OCI-LY7 (cell line): Measurements from ENCODE around the gene C1orf56.

Source experiments
- CTCF ChIP-seq: fragments of 200-600 bp; sonication (generic); conservative IDR thresholded peaks from 2 replicates; pipeline ENCODE4 v1.5.1; 2014; ENCODE audit warnings: mild to moderate bottlenecking, antibody characterized with exemption, low read length, moderate library complexity, mixed read lengths
- EZH2phosphoT487 ChIP-seq: fragments of 200-600 bp; sonication (generic); IDR thresholded peaks from 2 replicates; pipeline ENCODE4 v1.6.1; 2018; ENCODE audit warnings: low read depth, borderline replicate concordance, mild to moderate bottlenecking, mixed run types, antibody characterized with exemption, low read length, moderate library complexity, mixed read lengths

GRCh38 chr1:151043163-151043562, 4.4 kb upstream of the C1orf56 start:
- TF ChIP-seq CTCF (no peak), EZH2phosphoT487 (no peak)
